ENCODE measurements around the gene PNMT.
A peak's percentile ranks its signal among the peaks of the same experiment; 100 is the strongest.

The PNMT gene

GRCh38 chr17:39632153-39632941 lies 35.9 kb upstream of the PNMT start:
- DNase-seq (ENCODE audit: low read depth, low spot score): no peak
- no peak overlapping the region for H3K27ac ChIP-seq

GRCh38 chr17:39633570-39634183 lies 34.6 kb upstream of the PNMT start:
- no peak overlapping the region for H3K27ac ChIP-seq
- DNase-seq (ENCODE audit: low read depth, low spot score): no peak

- H3K27ac ChIP-seq: no peak overlapping the region
- DNase-seq (ENCODE audit: low read depth, low spot score): no peak
Measured at GRCh38 chr17:39634384-39634871, 33.8 kb upstream of the PNMT start.

GRCh38 chr17:39635614-39636176 lies 32.6 kb upstream of the PNMT start:
- no peak for DNase-seq (ENCODE audit: low read depth, low spot score)
- H3K27ac ChIP-seq: no peak overlapping the region

- no peak for DNase-seq (ENCODE audit: low read depth, low spot score)
- peak overlapping the region; percentile 69 for H3K27ac ChIP-seq
Measured at GRCh38 chr17:39636587-39636926, 31.7 kb upstream of the PNMT start.

GRCh38 chr17:39636927-39637736 lies 31.1 kb upstream of the PNMT start, which contains the start of gene STARD3:
Gene STARD3 (plus strand): TSS chr17:39637144. CDS start chr17:39653532, 16,388 bp downstream.
- peak within 1 kb of the TSS; percentile 69 for H3K27ac ChIP-seq

GRCh38 chr17:39638317-39638716 lies 29.9 kb upstream of the PNMT start:
- H3K27ac ChIP-seq: no peak overlapping the region
- no peak for DNase-seq (ENCODE audit: low read depth, low spot score)

More at GRCh38 chr17:39636927-39637736, 31.1 kb upstream of the PNMT start, which contains the start of gene STARD3:
- DNase-seq (ENCODE audit: low read depth, low spot score): peak; percentile 39

GRCh38 chr17:39639043-39639442 lies 29.2 kb upstream of the PNMT start:
- no peak for DNase-seq (ENCODE audit: low read depth, low spot score)
- H3K27ac ChIP-seq: no peak overlapping the region

- no peak for DNase-seq (ENCODE audit: low read depth, low spot score)
- no peak overlapping the region for H3K27ac ChIP-seq
Measured at GRCh38 chr17:39639566-39640458, 28.4 kb upstream of the PNMT start.

GRCh38 chr17:39640591-39641031 lies 27.6 kb upstream of the PNMT start:
- H3K27ac ChIP-seq: no peak overlapping the region
- no peak for DNase-seq (ENCODE audit: low read depth, low spot score)

GRCh38 chr17:39641097-39641496 lies 27.2 kb upstream of the PNMT start:
- DNase-seq (ENCODE audit: low read depth, low spot score): no peak
- H3K27ac ChIP-seq: no peak overlapping the region

- no peak for DNase-seq (ENCODE audit: low read depth, low spot score)
- no peak overlapping the region for H3K27ac ChIP-seq
Measured at GRCh38 chr17:39641883-39642282, 26.4 kb upstream of the PNMT start.

GRCh38 chr17:39642291-39643074 lies 25.8 kb upstream of the PNMT start:
- no peak overlapping the region for H3K27ac ChIP-seq
- DNase-seq (ENCODE audit: low read depth, low spot score): no peak

- H3K27ac ChIP-seq: no peak overlapping the region
- DNase-seq (ENCODE audit: low read depth, low spot score): no peak
Measured at GRCh38 chr17:39643271-39643670, 25.0 kb upstream of the PNMT start.

- H3K27ac ChIP-seq: no peak overlapping the region
- no peak for DNase-seq (ENCODE audit: low read depth, low spot score)
Measured at GRCh38 chr17:39647256-39647655, 21.0 kb upstream of the PNMT start.

GRCh38 chr17:39648616-39649366 lies 19.5 kb upstream of the PNMT start:
- H3K27ac ChIP-seq: no peak overlapping the region
- DNase-seq (ENCODE audit: low read depth, low spot score): no peak

- DNase-seq (ENCODE audit: low read depth, low spot score): no peak
- no peak overlapping the region for H3K27ac ChIP-seq
Measured at GRCh38 chr17:39650121-39650579, 18.1 kb upstream of the PNMT start.
